H9 (cell line): ENCODE results near the gene SLC24A3. TPM values are rescaled to one million over a fixed set of nuclear protein-coding genes. Genes with fewer than 3 reads are reported as not detected.

Source experiments
- DNase-seq: peaks from one replicate; pipeline ENCODE4 v3.0.0-alpha.2; 2017
- H2AFZ ChIP-seq: one replicate; pipeline ENCODE4 v1.6.1; 2013; ENCODE audit warnings: mild to moderate bottlenecking, low read length, control low read depth, moderate library complexity
- H2AK5ac ChIP-seq: 2 replicates; pipeline ENCODE4 v1.6.1; 2013; ENCODE audit warnings: low read length, control low read depth, mixed read lengths; ENCODE audit not compliant: insufficient read length
- H2BK120ac ChIP-seq: one replicate; pipeline ENCODE4 v1.6.1; 2013; ENCODE audit warnings: low read depth, mild to moderate bottlenecking, low read length, control low read depth, inconsistent platforms; ENCODE audit not compliant: poor library complexity, severe bottlenecking
- H2BK12ac ChIP-seq: 2 replicates; pipeline ENCODE4 v1.6.1; 2013; ENCODE audit warnings: low read length, control low read depth, mixed read lengths, low read depth; ENCODE audit not compliant: insufficient read length
- H2BK15ac ChIP-seq: 2 replicates; pipeline ENCODE4 v1.6.1; 2013; ENCODE audit warnings: low read depth, low read length, control low read depth
- H2BK20ac ChIP-seq: one replicate; pipeline ENCODE4 v1.6.1; 2013; ENCODE audit warnings: low read depth, mild to moderate bottlenecking, low read length, control low read depth, inconsistent platforms; ENCODE audit not compliant: poor library complexity, severe bottlenecking
- H2BK5ac ChIP-seq: 2 replicates; pipeline ENCODE4 v1.6.1; 2013; ENCODE audit warnings: low read length, control low read depth, mixed read lengths; ENCODE audit not compliant: insufficient read length
- H3K14ac ChIP-seq: 2 replicates; pipeline ENCODE4 v1.6.1; 2013; ENCODE audit warnings: low read length, control low read depth; ENCODE audit not compliant: insufficient read depth
- H3K18ac ChIP-seq: 2 replicates; pipeline ENCODE4 v1.6.1; 2013; ENCODE audit warnings: low read depth, mild to moderate bottlenecking, mixed read lengths, low read length, control low read depth; ENCODE audit not compliant: insufficient read length
- H3K23ac ChIP-seq: 2 replicates; pipeline ENCODE4 v1.6.1; 2013; ENCODE audit warnings: low read length, control low read depth, mixed read lengths, low read depth; ENCODE audit not compliant: insufficient read length
- H3K23me2 ChIP-seq: 2 replicates; pipeline ENCODE4 v1.6.1; 2013; ENCODE audit warnings: low read depth, mild to moderate bottlenecking, mixed read lengths, low read length, control low read depth; ENCODE audit not compliant: insufficient read length, poor library complexity, severe bottlenecking
- H3K27ac ChIP-seq: 2 replicates; pipeline ENCODE4 v1.5.1; 2013; ENCODE audit warnings: low read length, control low read depth, mixed read lengths, low read depth; ENCODE audit not compliant: insufficient read length
- H3K27me3 ChIP-seq: 2 replicates; pipeline ENCODE4 v1.6.1; 2013; ENCODE audit warnings: low read length, control low read depth, inconsistent platforms; ENCODE audit not compliant: insufficient read depth
- H3K4ac ChIP-seq: 2 replicates; pipeline ENCODE4 v1.6.1; 2013; ENCODE audit warnings: low read depth, mild to moderate bottlenecking, control low read depth, inconsistent platforms, low read length, moderate library complexity
- H3K4me1 ChIP-seq: 2 replicates; pipeline ENCODE4 v1.6.1; 2013; ENCODE audit warnings: low read length, control low read depth, inconsistent platforms; ENCODE audit not compliant: insufficient read depth
- H3K4me2 ChIP-seq: 2 replicates; pipeline ENCODE4 v1.6.1; 2013; ENCODE audit warnings: low read length, control low read depth, mixed read lengths; ENCODE audit not compliant: insufficient read length, insufficient read depth
- H3K56ac ChIP-seq: 2 replicates; pipeline ENCODE4 v1.6.1; 2013; ENCODE audit warnings: low read depth, mild to moderate bottlenecking, mixed read lengths, low read length, control low read depth; ENCODE audit not compliant: insufficient read length
- H3K79me1 ChIP-seq: 2 replicates; pipeline ENCODE4 v1.6.1; 2013; ENCODE audit warnings: low read depth, mild to moderate bottlenecking, moderate library complexity, low read length, control low read depth, inconsistent platforms; ENCODE audit not compliant: insufficient read depth, poor library complexity, severe bottlenecking
- H3K79me2 ChIP-seq: 2 replicates; pipeline ENCODE4 v1.6.1; 2013; ENCODE audit warnings: low read length, control low read depth, inconsistent platforms; ENCODE audit not compliant: insufficient read depth
- H3K9ac ChIP-seq: 2 replicates; pipeline ENCODE4 v1.6.1; 2013; ENCODE audit warnings: low read length, control low read depth, mixed read lengths; ENCODE audit not compliant: insufficient read length; ENCODE audit errors: extremely low read depth
- H3K9me3 ChIP-seq: one replicate; pipeline ENCODE4 v1.6.1; 2013; ENCODE audit warnings: low read depth, low read length, inconsistent platforms; ENCODE audit not compliant: control insufficient read depth
- H3T11ph ChIP-seq: one replicate; pipeline ENCODE4 v1.6.1; 2013; ENCODE audit warnings: mild to moderate bottlenecking, low read length, control low read depth, inconsistent platforms
- H4K20me1 ChIP-seq: one replicate; pipeline ENCODE4 v1.6.1; 2013; ENCODE audit not compliant: control insufficient read depth, insufficient read length, insufficient read depth
- H4K5ac ChIP-seq: 2 replicates; pipeline ENCODE4 v1.6.1; 2013; ENCODE audit warnings: low read depth, mild to moderate bottlenecking, mixed read lengths, low read length, control low read depth; ENCODE audit not compliant: insufficient read length
- H4K8ac ChIP-seq: replicated peaks from 2 replicates; pipeline ENCODE4 v1.6.1; 2013; ENCODE audit warnings: low read length, control low read depth, mixed read lengths, low read depth; ENCODE audit not compliant: insufficient read length
- H4K91ac ChIP-seq: 2 replicates; pipeline ENCODE4 v1.6.1; 2013; ENCODE audit warnings: low read depth, mild to moderate bottlenecking, moderate library complexity, mixed read lengths, low read length, control low read depth; ENCODE audit not compliant: insufficient read length
- H3K27ac Mint-ChIP-seq, 3 experiments: 2 replicates in 2 of 3; 3 replicates in 1 of 3; pipeline ENCODE4 v1.8.0; 2020 to 2021; ENCODE audit warnings: mixed read lengths in 3 of 3, mild to moderate bottlenecking in 1 of 3, moderate library complexity in 1 of 3
- H3K27me3 Mint-ChIP-seq: 2 replicates; pipeline ENCODE4 v1.8.0; 2021; ENCODE audit warnings: low read depth, mild to moderate bottlenecking, moderate library complexity, mixed read lengths
- H3K36me3 Mint-ChIP-seq, 3 experiments: 2 replicates in 2 of 3; 3 replicates in 1 of 3; pipeline ENCODE4 v1.8.0; 2020 to 2021; ENCODE audit warnings: low read depth in 3 of 3, mixed read lengths in 3 of 3; ENCODE audit not compliant: insufficient read depth in 1 of 3
- H3K4me1 Mint-ChIP-seq, 2 experiments: 2 replicates each; pipeline ENCODE4 v1.8.0; 2020; ENCODE audit warnings: mixed read lengths in 2 of 2
- H3K4me3 Mint-ChIP-seq, 2 experiments: 2 replicates in 1 of 2; 3 replicates in 1 of 2; pipeline ENCODE4 v1.8.0; 2020 to 2021; ENCODE audit warnings: mild to moderate bottlenecking in 2 of 2, mixed read lengths in 2 of 2, moderate library complexity in 1 of 2
- H3K9me3 Mint-ChIP-seq, 2 experiments: 2 replicates in 1 of 2; 3 replicates in 1 of 2; pipeline ENCODE4 v1.8.0; 2020; ENCODE audit warnings: mild to moderate bottlenecking in 2 of 2, mixed read lengths in 2 of 2, moderate library complexity in 1 of 2
- WGBS: extraction: QIAGEN DNeasy Blood & Tissue Kit; methylation state at CpG from one replicate; pipeline ENCODE4 v1.1.7; 2013; ENCODE audit warnings: missing lambda C conversion rate, low lambda C conversion rate, mixed read lengths; ENCODE audit not compliant: insufficient read length; ENCODE audit errors: extremely low coverage; 5-methylcytosine and 5-hydroxymethylcytosine counted together
- total RNA-seq: library from RNA; stranded (reverse); gene quantifications from 2 replicates; pipeline ENCODE4 v1.2.1, GENCODE V29; 2021
- TF ChIP-seq, protein P1 (sequence below): fragments of 200-600 bp; sonication (generic); conservative IDR thresholded peaks from 3 replicates; pipeline ENCODE4 v1.8.0; 2021; ENCODE audit warnings: antibody characterized with exemption, mild to moderate bottlenecking

The SLC24A3 gene
- total RNA-seq, 1 experiment from 2014 or later: 0.83 TPM

DNA sequence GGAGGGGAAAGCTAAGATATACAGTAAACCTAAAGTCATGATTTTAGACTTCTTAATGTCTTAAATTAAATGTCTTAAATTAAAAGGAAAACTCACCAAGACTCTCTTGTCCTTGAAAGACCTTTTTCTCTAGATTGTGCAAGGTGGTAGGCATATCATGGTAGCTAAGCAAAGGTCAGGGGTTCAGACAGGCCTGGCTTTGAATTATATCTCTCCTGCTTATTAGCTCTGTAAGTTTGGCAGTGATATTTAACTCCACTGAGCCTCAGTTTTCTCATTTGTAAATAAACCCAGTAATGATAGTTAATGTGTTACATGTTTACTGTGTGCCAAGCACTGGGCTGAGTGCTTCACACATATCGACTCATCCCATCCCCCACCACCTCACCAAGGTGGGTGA lies 203.3 kb downstream of the SLC24A3 start:
- Histone ChIP-seq H3K79me1 (no peaks in the 10 kb centered on the region), H2BK20ac (no peak overlapping the region), H2BK12ac (no peak overlapping the region), H2BK15ac (no peak overlapping the region), H3K4ac (no peak overlapping the region), H4K8ac (no peak overlapping the region), H3K4me2 (no peak overlapping the region), H2BK5ac (no peak overlapping the region), H3K79me2 (no peaks in the 10 kb centered on the region), H3K23ac (no peak overlapping the region), H3K9me3 (no peaks in the 10 kb centered on the region), H3K14ac (no peak overlapping the region), H3K56ac (no peak overlapping the region), H3K27ac (no peak overlapping the region), H3K9ac (no peak overlapping the region), H4K91ac (no peak overlapping the region), H4K5ac (no peak overlapping the region), H3K18ac (no peak overlapping the region), H3T11ph (no peak overlapping the region), H3K23me2 (no peaks in the 10 kb centered on the region), H2AK5ac (no peak overlapping the region), H2BK120ac (no peak overlapping the region), H4K20me1 (no peaks in the 10 kb centered on the region), H2AFZ (no peak overlapping the region), H3K4me1 (no peaks in the 10 kb centered on the region), H3K27me3 (no peaks in the 10 kb centered on the region)
- no peak overlapping the region for H3K4me3 Mint-ChIP-seq
- no peaks in the 10 kb centered on the region for H3K9me3 Mint-ChIP-seq
- TF ChIP-seq, protein P1, sequence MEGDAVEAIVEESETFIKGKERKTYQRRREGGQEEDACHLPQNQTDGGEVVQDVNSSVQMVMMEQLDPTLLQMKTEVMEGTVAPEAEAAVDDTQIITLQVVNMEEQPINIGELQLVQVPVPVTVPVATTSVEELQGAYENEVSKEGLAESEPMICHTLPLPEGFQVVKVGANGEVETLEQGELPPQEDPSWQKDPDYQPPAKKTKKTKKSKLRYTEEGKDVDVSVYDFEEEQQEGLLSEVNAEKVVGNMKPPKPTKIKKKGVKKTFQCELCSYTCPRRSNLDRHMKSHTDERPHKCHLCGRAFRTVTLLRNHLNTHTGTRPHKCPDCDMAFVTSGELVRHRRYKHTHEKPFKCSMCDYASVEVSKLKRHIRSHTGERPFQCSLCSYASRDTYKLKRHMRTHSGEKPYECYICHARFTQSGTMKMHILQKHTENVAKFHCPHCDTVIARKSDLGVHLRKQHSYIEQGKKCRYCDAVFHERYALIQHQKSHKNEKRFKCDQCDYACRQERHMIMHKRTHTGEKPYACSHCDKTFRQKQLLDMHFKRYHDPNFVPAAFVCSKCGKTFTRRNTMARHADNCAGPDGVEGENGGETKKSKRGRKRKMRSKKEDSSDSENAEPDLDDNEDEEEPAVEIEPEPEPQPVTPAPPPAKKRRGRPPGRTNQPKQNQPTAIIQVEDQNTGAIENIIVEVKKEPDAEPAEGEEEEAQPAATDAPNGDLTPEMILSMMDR: no peak
- DNase-seq: no peak
- no peaks in the 10 kb centered on the region; a peak in 1 of 7 replicates for H3K36me3 Mint-ChIP-seq
- WGBS: no CpG with 5 or more reads among the region's 1 CpG
- H3K4me1 Mint-ChIP-seq: no peaks in the 10 kb centered on the region
- no peaks in the 10 kb centered on the region; the same call in 1 of the 2 replicates for H3K27me3 Mint-ChIP-seq
- no peak overlapping the region for H3K27ac Mint-ChIP-seq
